ENCODE data around the gene LRRC4.
A peak's percentile ranks its signal among the peaks of the same experiment; 100 is the strongest.

The LRRC4 gene, protein sequence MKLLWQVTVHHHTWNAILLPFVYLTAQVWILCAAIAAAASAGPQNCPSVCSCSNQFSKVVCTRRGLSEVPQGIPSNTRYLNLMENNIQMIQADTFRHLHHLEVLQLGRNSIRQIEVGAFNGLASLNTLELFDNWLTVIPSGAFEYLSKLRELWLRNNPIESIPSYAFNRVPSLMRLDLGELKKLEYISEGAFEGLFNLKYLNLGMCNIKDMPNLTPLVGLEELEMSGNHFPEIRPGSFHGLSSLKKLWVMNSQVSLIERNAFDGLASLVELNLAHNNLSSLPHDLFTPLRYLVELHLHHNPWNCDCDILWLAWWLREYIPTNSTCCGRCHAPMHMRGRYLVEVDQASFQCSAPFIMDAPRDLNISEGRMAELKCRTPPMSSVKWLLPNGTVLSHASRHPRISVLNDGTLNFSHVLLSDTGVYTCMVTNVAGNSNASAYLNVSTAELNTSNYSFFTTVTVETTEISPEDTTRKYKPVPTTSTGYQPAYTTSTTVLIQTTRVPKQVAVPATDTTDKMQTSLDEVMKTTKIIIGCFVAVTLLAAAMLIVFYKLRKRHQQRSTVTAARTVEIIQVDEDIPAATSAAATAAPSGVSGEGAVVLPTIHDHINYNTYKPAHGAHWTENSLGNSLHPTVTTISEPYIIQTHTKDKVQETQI

DNA sequence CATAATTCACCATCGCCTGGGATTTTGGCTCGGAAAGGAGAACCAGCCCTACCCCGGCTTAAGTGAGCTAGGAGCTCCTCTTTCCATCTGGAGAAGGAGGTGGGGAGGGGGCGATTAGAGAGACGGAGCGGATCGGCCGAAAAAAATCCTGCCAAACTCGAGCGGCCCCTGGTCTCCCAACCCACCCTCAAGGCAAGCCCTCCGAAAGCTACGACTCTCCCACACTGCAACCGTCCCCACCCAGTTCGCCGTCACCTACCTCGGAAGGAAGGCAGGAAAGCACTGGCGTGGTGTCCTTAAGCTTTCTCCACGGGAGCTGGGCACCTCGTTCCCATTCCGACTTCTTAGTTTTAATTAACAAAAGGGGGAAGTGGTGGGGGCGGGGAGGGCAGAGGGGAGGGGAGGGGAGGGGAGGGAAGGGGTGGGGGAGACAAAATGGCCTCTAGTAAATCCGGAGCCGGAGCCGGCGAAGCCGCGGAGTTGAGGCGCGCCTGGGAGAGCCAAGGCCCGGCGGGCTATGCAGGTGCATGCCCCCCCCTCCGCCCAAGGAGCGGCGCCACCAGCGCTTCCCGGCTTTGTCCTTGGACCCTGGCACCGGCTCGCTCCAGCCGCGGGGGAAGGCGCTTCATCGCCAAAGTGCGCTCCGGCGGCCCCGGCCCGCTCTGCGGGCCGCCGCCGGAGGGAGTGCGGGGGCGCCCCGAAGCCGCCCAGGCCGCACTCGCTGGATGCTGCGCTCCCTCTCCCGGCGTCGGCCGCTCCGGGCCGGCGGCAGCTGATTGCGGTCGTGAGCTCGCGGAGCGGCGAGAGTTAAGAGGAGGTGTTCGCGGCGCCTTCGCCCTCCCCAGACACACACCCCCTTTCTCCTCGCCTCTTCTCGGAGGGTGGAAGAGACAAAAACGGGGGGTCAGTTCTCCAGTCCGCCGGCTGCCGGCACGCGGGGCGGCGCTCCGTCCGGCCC, at the start of gene LRRC4:
Gene LRRC4, minus strand, starts transcription at position 784 of the 958 bp plus-strand sequence. CDS start 797 bp downstream, outside the sequence.
- peak; percentile 49 for DNase-seq

DNA sequence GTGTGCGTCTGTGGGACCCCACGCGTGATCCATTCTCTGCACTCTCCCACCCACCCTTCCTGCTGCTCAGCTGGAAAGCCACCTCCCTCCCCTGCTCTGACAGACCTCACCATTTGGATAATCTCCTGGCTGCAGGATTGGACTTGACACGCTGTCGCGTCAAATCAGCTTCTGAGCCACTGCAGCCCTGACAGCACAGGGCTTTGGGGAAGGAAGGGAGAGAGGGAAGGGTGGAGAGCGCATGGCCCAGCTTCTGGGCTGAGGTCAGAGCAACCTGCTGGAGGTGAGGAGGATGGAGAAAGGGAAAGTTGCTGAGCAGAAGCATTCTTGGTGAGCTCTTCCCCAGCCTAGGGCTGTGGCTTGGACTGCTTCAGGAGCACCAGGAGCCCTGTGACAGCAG, 48.9 kb upstream of the LRRC4 start:
- Histone ChIP-seq H3K27ac (no peak overlapping the region), H3K36me3 (peaks cover 24% of the 10 kb centered on the region), H3K9me3 (ENCODE audit: severe bottlenecking) (no peaks in the 10 kb centered on the region), H3K27me3 (ENCODE audit: insufficient read depth, low read depth, severe bottlenecking) (no peaks in the 10 kb centered on the region), H3K4me3 (ENCODE audit: low read depth, low read length) (no peak overlapping the region)
- DNase-seq = peak; percentile 84
- TF ChIP-seq, protein P1, sequence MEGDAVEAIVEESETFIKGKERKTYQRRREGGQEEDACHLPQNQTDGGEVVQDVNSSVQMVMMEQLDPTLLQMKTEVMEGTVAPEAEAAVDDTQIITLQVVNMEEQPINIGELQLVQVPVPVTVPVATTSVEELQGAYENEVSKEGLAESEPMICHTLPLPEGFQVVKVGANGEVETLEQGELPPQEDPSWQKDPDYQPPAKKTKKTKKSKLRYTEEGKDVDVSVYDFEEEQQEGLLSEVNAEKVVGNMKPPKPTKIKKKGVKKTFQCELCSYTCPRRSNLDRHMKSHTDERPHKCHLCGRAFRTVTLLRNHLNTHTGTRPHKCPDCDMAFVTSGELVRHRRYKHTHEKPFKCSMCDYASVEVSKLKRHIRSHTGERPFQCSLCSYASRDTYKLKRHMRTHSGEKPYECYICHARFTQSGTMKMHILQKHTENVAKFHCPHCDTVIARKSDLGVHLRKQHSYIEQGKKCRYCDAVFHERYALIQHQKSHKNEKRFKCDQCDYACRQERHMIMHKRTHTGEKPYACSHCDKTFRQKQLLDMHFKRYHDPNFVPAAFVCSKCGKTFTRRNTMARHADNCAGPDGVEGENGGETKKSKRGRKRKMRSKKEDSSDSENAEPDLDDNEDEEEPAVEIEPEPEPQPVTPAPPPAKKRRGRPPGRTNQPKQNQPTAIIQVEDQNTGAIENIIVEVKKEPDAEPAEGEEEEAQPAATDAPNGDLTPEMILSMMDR (IDR thresholded peaks at IDR 0.05; ENCODE audit: low read depth, low read length) = no peak

More for the DNA sequence above, at the start of gene LRRC4:
- no peaks in the 10 kb centered on the region for H3K9me3 ChIP-seq (ENCODE audit: severe bottlenecking)
- TF ChIP-seq, protein P1 (IDR thresholded peaks at IDR 0.05; ENCODE audit: low read depth, low read length) = no peak
- H3K36me3 ChIP-seq = peaks cover 8% of the 10 kb centered on the region
- peak within 1 kb of the TSS; percentile 24; the same call in 1 of the 2 replicates for H3K27ac ChIP-seq
- H3K4me3 ChIP-seq (ENCODE audit: low read depth, low read length) = peak within 1 kb of the TSS; percentile 51
- peaks cover 20% of the 10 kb centered on the region for H3K27me3 ChIP-seq (ENCODE audit: insufficient read depth, low read depth, severe bottlenecking)

DNA sequence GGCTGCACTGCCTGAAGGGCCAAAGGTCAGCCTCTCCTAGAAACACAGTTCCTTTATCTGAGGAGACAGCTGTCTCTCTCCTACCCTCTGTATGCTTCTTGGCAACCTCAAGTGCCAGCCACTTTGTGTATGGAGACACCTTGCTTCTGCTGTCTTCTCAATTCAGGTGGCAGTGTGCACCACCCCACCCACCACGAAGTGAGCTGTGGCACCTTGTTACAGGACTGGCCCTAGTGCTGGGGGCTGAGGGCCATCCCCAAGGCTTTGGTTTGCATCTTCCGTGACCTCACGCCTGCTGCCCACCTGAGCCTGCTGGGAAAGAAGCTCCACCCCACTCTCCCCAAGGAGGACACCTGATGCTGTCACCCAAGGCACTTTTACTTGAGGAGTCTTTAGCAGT, 47.1 kb upstream of the LRRC4 start:
- Histone ChIP-seq H3K36me3 (peaks cover 30% of the 10 kb centered on the region), H3K27ac (no peak overlapping the region), H3K4me3 (ENCODE audit: low read depth, low read length) (no peak overlapping the region), H3K9me3 (ENCODE audit: severe bottlenecking) (no peaks in the 10 kb centered on the region), H3K27me3 (ENCODE audit: insufficient read depth, low read depth, severe bottlenecking) (no peaks in the 10 kb centered on the region)
- TF ChIP-seq, protein P1 (IDR thresholded peaks at IDR 0.05; ENCODE audit: low read depth, low read length) = no peak
- no peak for DNase-seq

DNA sequence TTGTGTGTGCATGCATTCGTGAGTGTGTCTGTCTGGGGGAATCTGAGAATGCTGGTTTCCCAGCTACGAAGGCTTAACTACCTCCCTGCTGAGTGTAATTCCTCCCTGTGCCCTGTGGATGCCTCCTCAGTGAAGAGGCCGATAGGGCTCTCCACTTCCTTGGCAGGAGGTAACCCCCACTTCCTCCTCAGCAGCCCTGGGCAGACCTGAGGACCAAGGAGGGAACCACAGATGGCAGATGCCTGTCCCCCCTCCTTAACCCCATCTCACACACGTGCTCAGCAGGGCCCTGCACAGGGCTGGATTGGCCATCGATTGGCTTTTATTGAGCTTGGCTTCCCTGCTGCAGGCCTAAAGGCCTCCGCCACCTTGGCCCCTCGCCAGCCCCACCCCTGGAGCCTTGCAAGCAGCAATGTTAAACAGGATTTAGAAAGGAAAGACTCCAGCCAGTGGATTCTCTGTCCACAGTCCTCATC, 45.6 kb upstream of the LRRC4 start:
- peak; percentile 37 for DNase-seq
- peaks cover 26% of the 10 kb centered on the region for H3K36me3 ChIP-seq

More for the DNA sequence above, 45.6 kb upstream of the LRRC4 start:
- H3K27ac ChIP-seq = peak overlapping the region; percentile 52
- no peaks in the 10 kb centered on the region for H3K9me3 ChIP-seq (ENCODE audit: severe bottlenecking)
- TF ChIP-seq, protein P1 (IDR thresholded peaks at IDR 0.05; ENCODE audit: low read depth, low read length) = no peak
- no peak overlapping the region for H3K4me3 ChIP-seq (ENCODE audit: low read depth, low read length)
- H3K27me3 ChIP-seq (ENCODE audit: insufficient read depth, low read depth, severe bottlenecking) = no peaks in the 10 kb centered on the region
